Measurements from ENCODE around the gene RBFOX2. TPM values are rescaled to one million over a fixed set of nuclear protein-coding genes. Genes with fewer than 3 reads are reported as not detected.

RBFOX2 gene
- total and polyA plus RNA-seq, 2 experiments from 2014 or later, result 88.8 to 131 TPM

- Histone ChIP-seq H3K4me3 (no peak overlapping the region), H3K36me3 (ENCODE audit: insufficient read depth) (no peaks in the 10 kb centered on the region), H3K27ac (ENCODE audit: low read depth) (no peak overlapping the region), H2AFZ (no peak overlapping the region), H3F3A (replicated peaks; ENCODE audit: low read depth) (no peaks in the 10 kb centered on the region), H4K20me1 (replicated peaks; ENCODE audit: insufficient read depth) (peaks cover 12% of the 10 kb centered on the region), H3K27me3 (ENCODE audit: insufficient read depth) (no peaks in the 10 kb centered on the region), H3K4me2 (no peak overlapping the region), H3K79me2 (replicated peaks; ENCODE audit: insufficient read depth) (peaks cover 44% of the 10 kb centered on the region), H3K4me1 (ENCODE audit: insufficient read depth) (peaks cover 3% of the 10 kb centered on the region; the same call in 1 of the 2 replicates), H3K9me2 (ENCODE audit: insufficient read depth) (no peaks in the 10 kb centered on the region)
- H3K4me3 Mint-ChIP-seq, result no peak overlapping the region
- no peak overlapping the region for H3K27ac Mint-ChIP-seq
- DNase-seq (ENCODE audit: low spot score), result no peak
- peaks cover 5% of the 10 kb centered on the region for H3K4me1 Mint-ChIP-seq
- peaks cover 4% of the 10 kb centered on the region; the same call in 2 of the 3 replicates for H3K36me3 Mint-ChIP-seq (ENCODE audit: low read depth)
- H3K27me3 Mint-ChIP-seq (ENCODE audit: insufficient read depth, low read depth, poor library complexity), result peaks cover 3% of the 10 kb centered on the region
- TF ChIP-seq JUNB (IDR thresholded peaks at IDR 0.05; ENCODE audit: unreplicated experiment) (no peak), POLR2AphosphoS5 (IDR thresholded peaks at IDR 0.05; ENCODE audit: low read depth) (no peak), EZH2phosphoT487 (IDR thresholded peaks at IDR 0.05; ENCODE audit: unreplicated experiment) (no peak), CREB1 (CRISPR knock-in tag; IDR thresholded peaks at IDR 0.05; ENCODE audit: low read depth) (no peak), ZNF114 (CRISPR knock-in tag; IDR thresholded peaks at IDR 0.05) (no peak), NANOG (IDR thresholded peaks at IDR 0.05; ENCODE audit: borderline replicate concordance) (no peak), ETS1 (IDR thresholded peaks at IDR 0.05) (no peak)
- TF ChIP-seq, protein P1, sequence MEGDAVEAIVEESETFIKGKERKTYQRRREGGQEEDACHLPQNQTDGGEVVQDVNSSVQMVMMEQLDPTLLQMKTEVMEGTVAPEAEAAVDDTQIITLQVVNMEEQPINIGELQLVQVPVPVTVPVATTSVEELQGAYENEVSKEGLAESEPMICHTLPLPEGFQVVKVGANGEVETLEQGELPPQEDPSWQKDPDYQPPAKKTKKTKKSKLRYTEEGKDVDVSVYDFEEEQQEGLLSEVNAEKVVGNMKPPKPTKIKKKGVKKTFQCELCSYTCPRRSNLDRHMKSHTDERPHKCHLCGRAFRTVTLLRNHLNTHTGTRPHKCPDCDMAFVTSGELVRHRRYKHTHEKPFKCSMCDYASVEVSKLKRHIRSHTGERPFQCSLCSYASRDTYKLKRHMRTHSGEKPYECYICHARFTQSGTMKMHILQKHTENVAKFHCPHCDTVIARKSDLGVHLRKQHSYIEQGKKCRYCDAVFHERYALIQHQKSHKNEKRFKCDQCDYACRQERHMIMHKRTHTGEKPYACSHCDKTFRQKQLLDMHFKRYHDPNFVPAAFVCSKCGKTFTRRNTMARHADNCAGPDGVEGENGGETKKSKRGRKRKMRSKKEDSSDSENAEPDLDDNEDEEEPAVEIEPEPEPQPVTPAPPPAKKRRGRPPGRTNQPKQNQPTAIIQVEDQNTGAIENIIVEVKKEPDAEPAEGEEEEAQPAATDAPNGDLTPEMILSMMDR (conservative IDR thresholded peaks at IDR 0.05; ENCODE audit: low read depth in 2 of 2), result no peak
- no peak for ATAC-seq
- H3K9me3 Mint-ChIP-seq, result no peaks in the 10 kb centered on the region
Measured at GRCh38 chr22:35795476-35795875, 233.1 kb downstream of the RBFOX2 start.

DNA sequence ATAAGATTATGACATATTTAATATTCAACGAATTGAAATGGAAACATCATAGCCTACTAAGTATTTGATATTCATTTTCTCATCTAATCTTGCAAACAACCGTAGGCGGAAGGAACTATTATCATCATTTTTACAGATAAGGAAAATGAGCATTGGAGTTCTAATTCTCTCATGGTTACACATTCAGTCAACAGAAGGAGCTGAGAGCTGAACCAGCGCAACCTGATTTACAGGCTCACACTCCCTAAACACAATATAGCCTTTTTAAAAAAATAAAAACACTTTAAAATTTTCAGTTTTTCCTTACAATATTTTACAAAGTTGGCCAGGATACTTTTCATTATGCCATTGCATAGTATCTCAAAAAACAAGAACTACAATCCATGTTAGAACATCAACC is 236.1 kb downstream of the RBFOX2 start:
- Histone ChIP-seq H3F3A (replicated peaks; ENCODE audit: low read depth) (no peaks in the 10 kb centered on the region), H3K4me1 (ENCODE audit: insufficient read depth) (peaks cover 3% of the 10 kb centered on the region; the same call in 1 of the 2 replicates), H2AFZ (no peak overlapping the region), H3K9me2 (ENCODE audit: insufficient read depth) (no peaks in the 10 kb centered on the region), H3K4me3 (no peak overlapping the region), H3K27ac (ENCODE audit: low read depth) (no peak overlapping the region), H3K4me2 (no peak overlapping the region), H4K20me1 (replicated peaks; ENCODE audit: insufficient read depth) (peaks cover 11% of the 10 kb centered on the region; the same call in 1 of the 2 replicates), H3K36me3 (ENCODE audit: insufficient read depth) (no peaks in the 10 kb centered on the region), H3K27me3 (ENCODE audit: insufficient read depth) (no peaks in the 10 kb centered on the region), H3K79me2 (replicated peaks; ENCODE audit: insufficient read depth) (peaks cover 36% of the 10 kb centered on the region)
- DNase-seq (ENCODE audit: low spot score) (no peak), ATAC-seq (no peak)
- H3K9me3 Mint-ChIP-seq, result no peaks in the 10 kb centered on the region
- peaks cover 7% of the 10 kb centered on the region; the same call in 2 of the 3 replicates for H3K36me3 Mint-ChIP-seq (ENCODE audit: low read depth)
- no peaks in the 10 kb centered on the region for H3K4me1 Mint-ChIP-seq
- H3K27ac Mint-ChIP-seq, result no peak overlapping the region
- peaks cover 3% of the 10 kb centered on the region for H3K27me3 Mint-ChIP-seq (ENCODE audit: insufficient read depth, low read depth, poor library complexity)
- H3K4me3 Mint-ChIP-seq, result no peak overlapping the region
- no peak for TF ChIP-seq ETS1 (IDR thresholded peaks at IDR 0.05)
- no peak for TF ChIP-seq ZNF331 (CRISPR knock-in tag; IDR thresholded peaks at IDR 0.05; ENCODE audit: low read depth)
- no peak for TF ChIP-seq REST (IDR thresholded peaks at IDR 0.05; ENCODE audit: unreplicated experiment)
- TF ChIP-seq NANOG (IDR thresholded peaks at IDR 0.05; ENCODE audit: borderline replicate concordance), result no peak
- TF ChIP-seq, protein P1 (conservative IDR thresholded peaks at IDR 0.05; ENCODE audit: low read depth in 2 of 2), result no peak
- TF ChIP-seq JUNB (IDR thresholded peaks at IDR 0.05; ENCODE audit: unreplicated experiment), result no peak
- no peak for TF ChIP-seq CREB1 (CRISPR knock-in tag; IDR thresholded peaks at IDR 0.05; ENCODE audit: low read depth)
- TF ChIP-seq STAT1 (IDR thresholded peaks at IDR 0.05; ENCODE audit: unreplicated experiment), result no peak

All from GM23338 (cell line).